AML-193 (cell line): ENCODE measurements around the gene FGFR3.
"Not testable (repeated sequence)": the region's sequence is repeated elsewhere in the genome, so short reads cannot be mapped to it uniquely, and the experiment has no call there.

ENCODE experiments used
- DNase-seq, 2 experiments: peaks; one replicate each; lab custom pipeline; 2025; lab: John Stamatoyannopoulos, UW

The FGFR3 gene

DNA sequence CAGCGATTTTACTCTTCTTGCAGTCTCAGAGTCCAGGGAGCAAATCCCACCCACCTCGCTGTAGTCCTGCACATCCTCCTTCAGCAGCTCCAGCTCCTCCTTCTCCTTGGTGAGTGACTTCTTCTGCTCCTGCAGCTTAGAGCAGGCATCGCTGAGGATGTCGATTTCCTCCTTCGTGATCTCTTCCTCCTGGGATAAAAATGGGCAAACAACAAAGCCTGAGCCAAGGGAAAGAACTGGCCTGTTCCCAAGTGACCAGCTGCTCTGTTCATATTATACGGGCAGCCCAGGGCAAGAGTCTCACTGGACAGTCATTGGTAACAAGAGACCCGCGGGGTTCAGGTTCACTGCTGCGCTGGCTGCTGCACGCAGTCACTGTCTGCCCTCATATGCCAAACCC is 26.2 kb downstream of the FGFR3 start:
- DNase-seq: no peak

GRCh38 chr4:1819816-1820215 is 26.7 kb downstream of the FGFR3 start:
- DNase-seq: no peak

DNA sequence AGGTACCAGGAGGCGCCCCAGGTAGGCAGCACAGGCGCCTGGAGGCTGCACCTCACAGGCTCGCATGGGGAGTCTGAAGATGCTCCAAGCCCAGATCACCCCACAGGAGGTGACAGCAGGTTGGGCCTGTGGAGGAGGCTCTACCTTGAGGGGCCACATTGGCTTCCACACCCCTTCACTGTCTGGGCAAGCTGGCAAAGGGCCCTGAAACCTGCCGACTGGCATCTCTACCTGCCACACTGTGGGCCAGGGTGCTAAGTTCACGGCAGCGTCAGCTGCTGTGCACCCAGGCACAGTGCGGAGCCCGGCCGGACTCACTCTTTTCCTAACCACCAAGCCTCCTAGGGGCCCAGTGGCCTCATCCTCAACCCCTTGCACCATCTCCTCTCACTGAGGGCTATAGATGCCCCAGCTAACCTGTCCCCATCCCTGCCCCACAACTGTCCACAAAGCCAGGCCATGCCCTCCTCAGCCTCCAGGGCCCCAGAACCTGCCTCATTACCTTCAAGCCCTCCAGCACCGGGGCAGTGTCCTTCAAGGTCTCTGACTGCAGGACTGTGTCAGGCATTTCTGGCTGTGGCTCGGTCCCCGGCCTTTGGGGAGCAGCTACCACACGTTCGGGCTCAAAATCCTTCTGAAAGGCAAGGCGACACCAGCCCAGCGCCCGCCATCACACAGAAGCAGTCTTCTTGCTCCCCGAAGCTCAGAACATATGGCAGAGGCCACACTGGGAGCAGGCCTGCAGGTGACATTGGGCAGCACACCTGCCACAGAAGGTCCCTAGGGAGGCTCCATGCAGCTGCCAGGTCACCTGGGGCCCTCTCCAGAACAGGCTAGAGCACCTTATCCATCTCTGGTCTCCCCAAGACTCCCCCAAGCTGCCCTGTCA is 28.8 kb downstream of the FGFR3 start:
- DNase-seq: no peak

- no peak for DNase-seq
Measured at GRCh38 chr4:1822568-1823544, 29.8 kb downstream of the FGFR3 start.

DNA sequence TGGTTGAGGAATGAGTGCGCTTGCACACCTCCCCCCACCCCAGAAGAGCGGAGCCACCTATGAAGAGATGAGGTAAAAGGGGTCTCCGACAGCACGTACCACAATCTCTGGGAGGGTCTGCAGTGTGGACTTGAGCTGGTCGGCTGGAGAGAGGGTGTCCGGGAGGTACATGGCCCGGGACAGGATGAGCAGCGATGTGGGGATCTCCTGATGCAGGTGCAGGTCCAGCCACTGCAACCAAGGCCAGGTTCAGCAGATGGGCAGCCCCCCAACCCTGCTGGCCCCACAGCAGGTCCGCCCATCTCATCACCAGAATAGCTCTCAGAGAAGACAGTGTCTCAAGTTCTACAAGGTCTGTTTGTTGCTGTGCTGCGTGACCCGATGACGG is 30.4 kb downstream of the FGFR3 start:
- no peak for DNase-seq

GRCh38 chr4:1824746-1825145 is 31.7 kb downstream of the FGFR3 start:
- no peak for DNase-seq

DNA sequence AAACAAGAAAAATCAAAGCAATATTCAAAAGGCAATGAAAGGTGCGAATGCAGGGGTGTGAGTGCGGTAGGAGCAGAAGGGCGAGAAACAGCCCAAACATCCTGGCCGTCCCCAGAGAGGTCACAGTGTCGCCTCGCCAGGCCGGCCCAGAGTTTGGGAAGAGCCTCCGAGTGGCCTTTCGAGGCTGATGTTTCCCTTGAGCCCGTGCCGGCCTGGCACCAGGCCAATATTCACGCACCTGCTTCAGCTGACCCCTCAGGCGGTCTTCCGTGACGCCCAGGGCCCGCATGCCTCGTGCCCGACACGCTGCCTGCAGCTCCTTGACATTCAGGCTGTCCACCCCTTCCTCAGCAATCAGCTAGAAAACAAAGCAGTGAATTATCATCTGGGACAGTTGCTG is 32.2 kb downstream of the FGFR3 start:
- no peak for DNase-seq

GRCh38 chr4:1826531-1827350 is 33.6 kb downstream of the FGFR3 start:
- no peak for DNase-seq

DNA sequence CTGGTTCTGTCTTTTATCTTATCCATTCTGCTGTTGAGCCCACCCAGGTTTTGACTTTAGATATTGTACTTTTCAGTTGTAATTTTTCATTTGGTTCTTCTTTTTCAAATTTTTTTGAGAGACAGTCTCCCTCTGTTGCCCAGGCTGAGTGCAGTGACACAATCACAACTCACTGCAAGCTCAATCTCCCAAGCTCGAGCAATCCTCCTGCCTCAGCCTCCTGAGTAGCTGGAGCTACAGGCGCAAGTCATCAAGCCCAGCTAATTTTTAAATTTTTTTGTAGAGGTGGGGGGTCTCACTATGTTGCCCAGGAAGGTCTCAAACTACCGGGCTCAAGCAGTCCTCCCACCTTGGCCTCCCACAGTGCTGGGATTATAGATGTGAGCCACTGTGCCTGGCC is 37.1 kb downstream of the FGFR3 start:
- DNase-seq: no peak

GRCh38 chr4:1830642-1831228 is 37.6 kb downstream of the FGFR3 start:
- DNase-seq: no peak

GRCh38 chr4:1831331-1831730 is 38.2 kb downstream of the FGFR3 start:
- DNase-seq: no peak

GRCh38 chr4:1832690-1833089 is 39.6 kb downstream of the FGFR3 start:
- DNase-seq: no peak

- DNase-seq: no peak
Measured at GRCh38 chr4:1833307-1834046, 40.4 kb downstream of the FGFR3 start.

DNA sequence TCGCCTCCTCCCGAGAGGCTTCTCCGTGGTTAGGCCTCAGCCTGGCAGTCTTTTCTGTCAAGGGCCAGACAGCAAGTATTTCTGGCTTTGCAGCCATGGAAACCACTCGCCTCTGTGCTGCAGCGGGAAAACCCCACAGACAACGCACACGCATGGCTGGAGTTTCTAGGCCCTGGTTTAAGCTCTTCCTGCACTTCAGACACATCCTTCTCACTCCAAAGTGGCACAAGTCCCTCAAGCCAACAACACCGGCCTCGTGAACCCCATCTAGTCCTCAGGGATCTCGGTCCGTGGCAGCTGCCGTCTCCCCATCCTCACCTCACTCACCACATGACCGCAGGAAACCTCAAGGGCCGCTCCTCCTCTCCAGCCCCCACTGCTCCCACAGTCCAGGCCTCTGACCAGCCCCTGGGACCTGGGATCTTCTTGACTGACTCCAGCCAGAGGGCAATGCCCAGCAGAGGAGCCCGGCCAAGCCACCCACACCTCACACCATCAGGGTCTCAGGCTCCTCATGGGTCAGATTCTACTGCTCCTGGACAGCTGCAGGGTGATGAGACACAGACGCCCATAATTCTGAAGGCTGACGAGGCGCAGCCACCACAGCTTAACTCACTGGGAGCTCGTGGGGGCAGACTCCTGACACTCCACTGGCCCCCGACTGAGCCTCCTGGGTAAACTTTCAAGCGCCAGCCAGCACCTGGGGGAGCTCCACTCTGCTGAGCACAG is 41.1 kb downstream of the FGFR3 start:
- DNase-seq: no peak

- not testable (repeated sequence) for DNase-seq
Measured at GRCh38 chr4:1835836-1836235, 42.7 kb downstream of the FGFR3 start.

DNA sequence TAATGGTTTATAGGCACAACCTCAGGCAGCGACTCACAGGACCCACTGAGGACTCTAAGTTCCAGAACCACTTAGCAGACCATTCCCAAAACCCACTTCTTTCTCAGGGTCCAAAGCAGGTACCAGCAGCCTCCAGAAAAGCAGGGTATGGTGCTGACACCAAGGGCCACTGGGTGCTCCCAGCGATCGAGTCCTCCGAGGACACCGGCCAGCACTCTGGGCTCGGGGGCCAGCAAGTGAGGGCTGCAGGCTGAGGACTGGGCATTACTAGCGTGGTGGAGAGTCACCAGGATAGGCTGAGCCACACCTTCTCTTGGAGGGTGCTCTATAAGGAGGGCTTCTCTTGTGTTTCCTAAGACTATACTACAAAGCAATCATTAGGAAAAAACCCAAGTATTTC is 43.6 kb downstream of the FGFR3 start:
- DNase-seq: no peak

- DNase-seq: no peak
Measured at GRCh38 chr4:1837069-1837468, 44.0 kb downstream of the FGFR3 start.

DNA sequence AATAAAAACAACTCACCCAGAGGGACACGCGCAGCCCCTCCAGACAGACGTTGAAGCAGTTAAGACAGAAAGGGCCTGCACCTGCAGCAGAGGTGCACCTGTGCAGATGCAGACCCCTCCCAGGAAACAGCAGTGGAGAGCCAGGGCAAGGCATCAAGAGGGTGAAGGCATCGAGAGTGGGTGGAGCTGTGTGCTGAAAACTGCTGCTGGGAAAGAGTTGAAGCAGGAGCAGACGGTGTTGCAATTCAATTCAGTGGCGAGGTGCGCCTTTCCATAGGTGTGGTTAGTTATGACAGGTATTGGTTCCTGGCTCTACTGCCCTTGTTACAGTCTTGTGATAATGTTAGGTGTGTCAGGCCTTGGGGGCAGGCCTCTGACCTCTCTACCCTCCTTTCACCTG is 46.2 kb downstream of the FGFR3 start:
- DNase-seq: no peak

DNA sequence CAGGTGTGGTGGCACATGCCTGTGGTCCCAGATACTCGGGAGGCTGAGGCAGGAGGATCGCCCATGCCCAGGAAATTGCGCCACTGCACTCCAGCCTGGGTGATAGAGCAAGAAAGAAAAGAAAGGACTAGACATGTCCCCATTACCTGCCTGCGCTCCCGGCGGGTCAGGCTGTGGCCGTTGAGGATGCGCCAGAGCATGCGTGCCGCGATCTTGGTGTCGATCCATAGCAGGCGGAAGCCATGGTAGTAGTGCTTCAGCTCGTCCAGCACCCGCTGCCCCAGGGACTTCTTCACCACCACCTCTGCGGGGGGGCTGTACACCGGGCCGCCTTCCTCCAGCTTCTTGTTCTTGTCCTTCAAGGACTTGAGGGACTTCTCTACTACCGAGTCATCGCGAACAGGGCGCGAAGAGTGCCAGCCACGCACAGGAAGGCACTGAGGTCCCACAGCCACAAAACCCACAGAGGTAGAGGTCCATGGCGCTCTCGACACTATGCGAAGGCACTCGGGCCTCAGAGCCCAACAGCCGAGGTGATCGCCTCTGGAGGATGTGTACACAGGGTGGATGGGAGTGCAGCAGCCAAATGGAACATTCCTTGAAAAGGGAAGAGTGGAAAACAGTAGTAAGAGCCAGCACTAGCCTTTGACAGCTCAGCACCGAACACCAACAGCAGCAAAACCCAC is 48.3 kb downstream of the FGFR3 start:
- DNase-seq: no peak

DNA sequence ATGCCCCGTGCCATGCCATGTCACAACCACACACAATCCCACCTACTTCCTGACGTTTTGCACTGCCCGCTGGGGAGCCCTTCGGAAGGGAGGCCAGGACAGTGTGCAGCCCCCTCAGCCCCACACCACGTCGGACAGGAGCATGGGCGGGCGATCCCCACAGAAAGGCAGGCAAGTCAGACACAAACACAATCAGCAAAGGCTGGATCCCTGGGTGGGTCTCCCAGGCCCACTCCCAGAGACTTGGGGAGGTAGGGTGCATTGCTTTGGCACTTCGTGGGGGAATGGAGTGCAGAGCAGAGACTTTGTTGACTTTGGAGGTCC is 48.8 kb downstream of the FGFR3 start:
- no peak for DNase-seq
